HepG2 (cell line): ENCODE results near the gene MTHFD1. TPM values are rescaled to one million over a fixed set of nuclear protein-coding genes. Genes with fewer than 3 reads are reported as not detected.

ENCODE experiments used
- ARHGAP35 ChIP-seq: sonication (generic); formaldehyde crosslinking; IDR thresholded peaks from 2 replicates; pipeline ENCODE4 v1.9.0; 2022; ENCODE audit warnings: mild to moderate bottlenecking, inconsistent platforms, moderate library complexity, missing genetic modification reagents, borderline replicate concordance
- CBX5 ChIP-seq: sonication (generic); formaldehyde crosslinking; IDR thresholded peaks from 2 replicates; pipeline ENCODE4 v1.4.0; 2020; ENCODE audit warnings: missing genetic modification reagents, borderline replicate concordance
- CHCHD3 ChIP-seq: sonication (generic); formaldehyde crosslinking; IDR thresholded peaks from 2 replicates; pipeline ENCODE4 v1.8.0; 2022; ENCODE audit warnings: mild to moderate bottlenecking, missing genetic modification reagents, moderate library complexity
- DMAP1 ChIP-seq: IDR thresholded peaks from 2 replicates; pipeline ENCODE4 v1.6.1; 2016
- DPF2 ChIP-seq: sonication (generic); formaldehyde crosslinking; IDR thresholded peaks from 2 replicates; pipeline ENCODE4 v1.4.0; 2020; ENCODE audit warnings: mild to moderate bottlenecking, low read depth, missing genetic modification reagents, borderline replicate concordance
- FOXJ3 ChIP-seq: sonication (generic); formaldehyde crosslinking; IDR thresholded peaks from 2 replicates; pipeline ENCODE4 v1.4.0; 2020; ENCODE audit warnings: missing genetic modification reagents, mild to moderate bottlenecking, borderline replicate concordance
- FOXK2 ChIP-seq: fragments of 450-650 bp; IDR thresholded peaks from 2 replicates; pipeline ENCODE4 v1.6.1; 2016
- HDAC6 ChIP-seq: fragments of 200-600 bp; sonication (generic); IDR thresholded peaks from 2 replicates; pipeline ENCODE4 v1.7.0; 2017; ENCODE audit warnings: mild to moderate bottlenecking, antibody characterized with exemption, low read length, low read depth
- NFRKB ChIP-seq: fragments of 450-650 bp; IDR thresholded peaks from 2 replicates; pipeline ENCODE4 v1.6.1; 2017
- NPAS2 ChIP-seq: sonication (generic); formaldehyde crosslinking; IDR thresholded peaks from 2 replicates; pipeline ENCODE4 v1.8.0; 2022; ENCODE audit warnings: mild to moderate bottlenecking, missing genetic modification reagents, borderline replicate concordance
- PHF21A ChIP-seq: sonication (generic); formaldehyde crosslinking; IDR thresholded peaks from 2 replicates; pipeline ENCODE4 v1.5.0; 2020; ENCODE audit warnings: mild to moderate bottlenecking, missing genetic modification reagents
- POGZ ChIP-seq: sonication (generic); formaldehyde crosslinking; IDR thresholded peaks from 2 replicates; pipeline ENCODE4 v1.4.0; 2020; ENCODE audit warnings: mild to moderate bottlenecking, missing genetic modification reagents
- SNAI1 ChIP-seq: sonication (generic); formaldehyde crosslinking; IDR thresholded peaks from 2 replicates; pipeline ENCODE4 v1.5.0; 2020; ENCODE audit warnings: mild to moderate bottlenecking, missing genetic modification reagents, borderline replicate concordance
- SRSF9 ChIP-seq: fragments of 200-400 bp; formaldehyde crosslinking; IDR thresholded peaks from 2 replicates; pipeline ENCODE4 v1.6.1; 2018; ENCODE audit warnings: borderline replicate concordance, mild to moderate bottlenecking, low read depth, low read length; ENCODE audit not compliant: insufficient read depth, poor library complexity, severe bottlenecking
- SRY ChIP-seq: sonication (generic); formaldehyde crosslinking; IDR thresholded peaks from 2 replicates; pipeline ENCODE4 v1.8.0; 2022; ENCODE audit warnings: mild to moderate bottlenecking, missing genetic modification reagents
- TBX2 ChIP-seq: sonication (generic); formaldehyde crosslinking; IDR thresholded peaks from 2 replicates; pipeline ENCODE4 v1.5.0; 2020; ENCODE audit warnings: missing genetic modification reagents, mild to moderate bottlenecking, borderline replicate concordance
- ZBTB20 ChIP-seq: sonication (generic); formaldehyde crosslinking; IDR thresholded peaks from 2 replicates; pipeline ENCODE4 v1.8.1; 2023; ENCODE audit warnings: missing genetic modification reagents, low read depth, mild to moderate bottlenecking, borderline replicate concordance
- ZFAT ChIP-seq: sonication (generic); formaldehyde crosslinking; conservative IDR thresholded peaks from 2 replicates; pipeline ENCODE4 v1.8.1; 2023; ENCODE audit warnings: missing genetic modification reagents, inconsistent platforms
- ZNF451 ChIP-seq: sonication (generic); formaldehyde crosslinking; IDR thresholded peaks from 2 replicates; pipeline ENCODE4 v1.5.0; 2020; ENCODE audit warnings: mild to moderate bottlenecking, missing genetic modification reagents
- ZNF550 ChIP-seq: sonication (generic); formaldehyde crosslinking; IDR thresholded peaks from 2 replicates; pipeline ENCODE4 v1.4.0; 2020; ENCODE audit warnings: mild to moderate bottlenecking, missing genetic modification reagents, borderline replicate concordance
- ZNF709 ChIP-seq: sonication (generic); formaldehyde crosslinking; IDR thresholded peaks from 2 replicates; pipeline ENCODE4 v1.5.0; 2020; ENCODE audit warnings: mild to moderate bottlenecking, missing genetic modification reagents
- ZNF761 ChIP-seq: sonication (generic); formaldehyde crosslinking; conservative IDR thresholded peaks from 2 replicates; pipeline ENCODE4 v1.4.0; 2020; ENCODE audit warnings: mild to moderate bottlenecking, missing genetic modification reagents
- polyA plus RNA-seq, 8 experiments: library from polyadenylated mRNA; depleted of rRNA in 3 of 8; stranded (reverse) in 7 of 8; unstranded in 1 of 8; fragments of >200 nt; fragmentation: Illumina TruSeq in 4 of 8; extraction: Trizol in 4 of 8; gene quantifications; 2 replicates each; pipeline versions ENCODE4 v1.2.1 to v1.2.3, GENCODE V29; 2011 to 2016; ENCODE audit warnings: low read depth in 4 of 8, missing spikeins in 1 of 8, mixed read lengths in 1 of 8; ENCODE audit not compliant: insufficient read depth in 1 of 8
- total RNA-seq, 5 experiments: library from RNA; depleted of rRNA; stranded (reverse); fragments of >200 nt; fragmentation: Illumina TruSeq; extraction: Trizol; gene quantifications; 2 replicates each; pipeline ENCODE4 v1.2.3, GENCODE V29; 2016; ENCODE audit warnings: low read depth in 1 of 5
- TF ChIP-seq, protein P1 (sequence below): sonication (generic); formaldehyde crosslinking; IDR thresholded peaks from 2 replicates; pipeline ENCODE4 v1.5.0; 2020; ENCODE audit warnings: missing genetic modification reagents
- TF ChIP-seq, protein P2 (sequence below): sonication (generic); formaldehyde crosslinking; IDR thresholded peaks from 2 replicates; pipeline ENCODE4 v1.4.0; 2020; ENCODE audit warnings: missing genetic modification reagents
- TF ChIP-seq, protein P3 (sequence below): sonication (generic); formaldehyde crosslinking; IDR thresholded peaks from 2 replicates; pipeline ENCODE4 v1.4.0; 2020; ENCODE audit warnings: mild to moderate bottlenecking, missing genetic modification reagents

Gene MTHFD1
- total and polyA plus RNA-seq, 2 of the 13 experiments (the other 11 are each of a cell fraction or from before 2014, with no cell fraction given), result 31.0 to 106 TPM

DNA sequence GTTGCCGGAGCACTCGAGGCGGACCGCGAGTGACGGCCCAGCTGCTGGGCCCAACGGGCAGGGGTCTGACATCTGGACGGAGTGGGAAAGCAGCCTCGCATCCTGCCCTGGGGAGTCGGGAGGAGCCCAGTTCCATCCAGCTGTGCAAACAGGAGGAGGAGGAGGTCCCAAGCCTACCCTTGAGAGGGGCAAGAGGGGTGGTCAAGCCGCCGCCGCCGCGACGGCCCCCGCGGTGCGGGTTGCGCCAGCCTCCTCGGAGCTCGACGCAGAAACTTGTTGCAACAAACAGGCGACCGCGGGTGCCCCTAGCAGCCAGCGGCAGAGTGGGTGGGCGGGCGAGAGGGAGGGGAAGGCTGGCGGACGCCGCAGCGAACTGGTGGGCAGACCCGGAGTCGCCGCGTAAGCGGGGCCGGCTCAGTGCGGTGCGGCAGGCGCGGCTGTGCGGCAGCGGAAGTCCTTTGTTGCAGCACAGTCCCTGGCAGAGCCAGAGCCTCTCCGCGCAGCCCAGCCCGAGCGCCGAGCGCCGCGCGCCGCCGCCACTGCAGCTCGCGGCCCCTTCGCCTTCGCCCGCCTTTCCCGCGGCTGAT lies 116.2 kb downstream of the MTHFD1 start, which contains the start of gene ZBTB1 (continued):
- no peak for TF ChIP-seq FOXJ3 (CRISPR knock-in tag)
- TF ChIP-seq FOXK2, result no peak
- no peak; the same call in 1 of the 2 replicates for TF ChIP-seq TBX2 (CRISPR knock-in tag)
- TF ChIP-seq, protein P1, sequence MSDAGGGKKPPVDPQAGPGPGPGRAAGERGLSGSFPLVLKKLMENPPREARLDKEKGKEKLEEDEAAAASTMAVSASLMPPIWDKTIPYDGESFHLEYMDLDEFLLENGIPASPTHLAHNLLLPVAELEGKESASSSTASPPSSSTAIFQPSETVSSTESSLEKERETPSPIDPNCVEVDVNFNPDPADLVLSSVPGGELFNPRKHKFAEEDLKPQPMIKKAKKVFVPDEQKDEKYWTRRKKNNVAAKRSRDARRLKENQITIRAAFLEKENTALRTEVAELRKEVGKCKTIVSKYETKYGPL (CRISPR knock-in tag), result 0 out of 2 replicates have a peak, but pooled peaks have one; percentile 3
- TF ChIP-seq ZNF451 (CRISPR knock-in tag), result 0 out of 2 replicates have a peak, but pooled peaks have one; percentile 31
- no peak for TF ChIP-seq HDAC6
- TF ChIP-seq CHCHD3 (CRISPR knock-in tag), result no peak
- no peak for TF ChIP-seq ZBTB20
- peak; percentile 36 for TF ChIP-seq POGZ
- peak; percentile 71; the same call in 1 of the 2 replicates for TF ChIP-seq ZFAT (CRISPR knock-in tag)
- TF ChIP-seq ARHGAP35 (CRISPR knock-in tag), result no peak
- TF ChIP-seq SRSF9, result no peak
- peak; percentile 70; the same call in 1 of the 2 replicates for TF ChIP-seq ZNF709
- TF ChIP-seq PHF21A (CRISPR knock-in tag), result no peak
- peak; percentile 6; the same call in 1 of the 2 replicates for TF ChIP-seq ZNF761 (CRISPR knock-in tag)
- no peak for TF ChIP-seq NPAS2 (CRISPR knock-in tag)
- TF ChIP-seq, protein P2, sequence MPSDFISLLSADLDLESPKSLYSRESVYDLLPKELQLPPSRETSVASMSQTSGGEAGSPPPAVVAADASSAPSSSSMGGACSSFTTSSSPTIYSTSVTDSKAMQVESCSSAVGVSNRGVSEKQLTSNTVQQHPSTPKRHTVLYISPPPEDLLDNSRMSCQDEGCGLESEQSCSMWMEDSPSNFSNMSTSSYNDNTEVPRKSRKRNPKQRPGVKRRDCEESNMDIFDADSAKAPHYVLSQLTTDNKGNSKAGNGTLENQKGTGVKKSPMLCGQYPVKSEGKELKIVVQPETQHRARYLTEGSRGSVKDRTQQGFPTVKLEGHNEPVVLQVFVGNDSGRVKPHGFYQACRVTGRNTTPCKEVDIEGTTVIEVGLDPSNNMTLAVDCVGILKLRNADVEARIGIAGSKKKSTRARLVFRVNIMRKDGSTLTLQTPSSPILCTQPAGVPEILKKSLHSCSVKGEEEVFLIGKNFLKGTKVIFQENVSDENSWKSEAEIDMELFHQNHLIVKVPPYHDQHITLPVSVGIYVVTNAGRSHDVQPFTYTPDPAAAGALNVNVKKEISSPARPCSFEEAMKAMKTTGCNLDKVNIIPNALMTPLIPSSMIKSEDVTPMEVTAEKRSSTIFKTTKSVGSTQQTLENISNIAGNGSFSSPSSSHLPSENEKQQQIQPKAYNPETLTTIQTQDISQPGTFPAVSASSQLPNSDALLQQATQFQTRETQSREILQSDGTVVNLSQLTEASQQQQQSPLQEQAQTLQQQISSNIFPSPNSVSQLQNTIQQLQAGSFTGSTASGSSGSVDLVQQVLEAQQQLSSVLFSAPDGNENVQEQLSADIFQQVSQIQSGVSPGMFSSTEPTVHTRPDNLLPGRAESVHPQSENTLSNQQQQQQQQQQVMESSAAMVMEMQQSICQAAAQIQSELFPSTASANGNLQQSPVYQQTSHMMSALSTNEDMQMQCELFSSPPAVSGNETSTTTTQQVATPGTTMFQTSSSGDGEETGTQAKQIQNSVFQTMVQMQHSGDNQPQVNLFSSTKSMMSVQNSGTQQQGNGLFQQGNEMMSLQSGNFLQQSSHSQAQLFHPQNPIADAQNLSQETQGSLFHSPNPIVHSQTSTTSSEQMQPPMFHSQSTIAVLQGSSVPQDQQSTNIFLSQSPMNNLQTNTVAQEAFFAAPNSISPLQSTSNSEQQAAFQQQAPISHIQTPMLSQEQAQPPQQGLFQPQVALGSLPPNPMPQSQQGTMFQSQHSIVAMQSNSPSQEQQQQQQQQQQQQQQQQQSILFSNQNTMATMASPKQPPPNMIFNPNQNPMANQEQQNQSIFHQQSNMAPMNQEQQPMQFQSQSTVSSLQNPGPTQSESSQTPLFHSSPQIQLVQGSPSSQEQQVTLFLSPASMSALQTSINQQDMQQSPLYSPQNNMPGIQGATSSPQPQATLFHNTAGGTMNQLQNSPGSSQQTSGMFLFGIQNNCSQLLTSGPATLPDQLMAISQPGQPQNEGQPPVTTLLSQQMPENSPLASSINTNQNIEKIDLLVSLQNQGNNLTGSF (CRISPR knock-in tag), result no peak; the same call in 1 of the 2 replicates
- TF ChIP-seq ZNF550 (CRISPR knock-in tag), result no peak
- TF ChIP-seq NFRKB, result no peak
- TF ChIP-seq SRY, result peak; percentile 76; the same call in 1 of the 2 replicates
- TF ChIP-seq SNAI1 (CRISPR knock-in tag), result 0 out of 2 replicates have a peak, but pooled peaks have one; percentile 32
- TF ChIP-seq DPF2, result no peak; the same call in 1 of the 2 replicates
- no peak for TF ChIP-seq CBX5 (CRISPR knock-in tag)
- TF ChIP-seq, protein P3, sequence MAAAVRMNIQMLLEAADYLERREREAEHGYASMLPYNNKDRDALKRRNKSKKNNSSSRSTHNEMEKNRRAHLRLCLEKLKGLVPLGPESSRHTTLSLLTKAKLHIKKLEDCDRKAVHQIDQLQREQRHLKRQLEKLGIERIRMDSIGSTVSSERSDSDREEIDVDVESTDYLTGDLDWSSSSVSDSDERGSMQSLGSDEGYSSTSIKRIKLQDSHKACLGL (CRISPR knock-in tag), result no peak
- TF ChIP-seq DMAP1 (CRISPR knock-in tag), result peak; percentile 39; the same call in 1 of the 2 replicates
